Activated CD8-positive, alpha-beta T cell treated with anti-CD3 and anti-CD28 coated beads for 36 hours (primary cell): ENCODE results near the gene KRT7. TPM values are rescaled to one million over a fixed set of nuclear protein-coding genes. Genes with fewer than 3 reads are reported as not detected.

ENCODE experiments used
- ATAC-seq: fragments of 200-7000 bp; cut with Tn5 transposase; one replicate; pipeline ENCODE4 v1.10.0; 2021; ENCODE audit warnings: mild to moderate bottlenecking, moderate library complexity
- CTCF ChIA-PET: fragments of 350-600 bp; sonication (Branson Sonifier 250); formaldehyde crosslinking; loops from one replicate; lab custom pipeline; 2021; ENCODE audit warnings: antibody characterized with exemption; lab: Charles Lee
- POLR2A ChIA-PET: fragments of 350-600 bp; sonication (Branson Sonifier 250); formaldehyde crosslinking; loops from one replicate; lab custom pipeline; 2021; ENCODE audit warnings: antibody characterized with exemption; lab: Charles Lee
- DNase-seq: peaks from one replicate; pipeline ENCODE4 v3.0.0-alpha.2; 2020
- H3K27ac Mint-ChIP-seq: one replicate; pipeline ENCODE4 v1.8.0; 2021; ENCODE audit warnings: mild to moderate bottlenecking, mixed read lengths
- H3K27me3 Mint-ChIP-seq: one replicate; pipeline ENCODE4 v1.8.0; 2021; ENCODE audit warnings: mixed read lengths
- H3K36me3 Mint-ChIP-seq: one replicate; pipeline ENCODE4 v1.8.0; 2021; ENCODE audit warnings: low read depth, mixed read lengths
- H3K4me1 Mint-ChIP-seq: one replicate; pipeline ENCODE4 v1.8.0; 2021; ENCODE audit warnings: low read depth, mixed read lengths
- H3K4me3 Mint-ChIP-seq: one replicate; pipeline ENCODE4 v1.8.0; 2021; ENCODE audit warnings: mild to moderate bottlenecking, moderate library complexity, mixed read lengths
- H3K9me3 Mint-ChIP-seq: one replicate; pipeline ENCODE4 v1.8.0; 2021; ENCODE audit warnings: mixed read lengths
- intact Hi-C: fragments of 100-400 bp; cut with micrococcal nuclease; formaldehyde crosslinking; loops from one replicate; pipeline ENCODE4 v1.10.0; 2022
- total RNA-seq, 2 experiments: library from RNA; stranded (reverse); gene quantifications; one replicate each; pipeline ENCODE4 v1.2.3, GENCODE V29; 2021
- TF ChIP-seq, protein P1 (sequence below): fragments of 200-600 bp; IDR thresholded peaks from one replicate; pipeline ENCODE4 v1.8.0; 2022; ENCODE audit warnings: antibody characterized with exemption, mild to moderate bottlenecking

Gene KRT7
- total RNA-seq, 2 experiments from 2014 or later, result 2.1 to 3.1 TPM

DNA sequence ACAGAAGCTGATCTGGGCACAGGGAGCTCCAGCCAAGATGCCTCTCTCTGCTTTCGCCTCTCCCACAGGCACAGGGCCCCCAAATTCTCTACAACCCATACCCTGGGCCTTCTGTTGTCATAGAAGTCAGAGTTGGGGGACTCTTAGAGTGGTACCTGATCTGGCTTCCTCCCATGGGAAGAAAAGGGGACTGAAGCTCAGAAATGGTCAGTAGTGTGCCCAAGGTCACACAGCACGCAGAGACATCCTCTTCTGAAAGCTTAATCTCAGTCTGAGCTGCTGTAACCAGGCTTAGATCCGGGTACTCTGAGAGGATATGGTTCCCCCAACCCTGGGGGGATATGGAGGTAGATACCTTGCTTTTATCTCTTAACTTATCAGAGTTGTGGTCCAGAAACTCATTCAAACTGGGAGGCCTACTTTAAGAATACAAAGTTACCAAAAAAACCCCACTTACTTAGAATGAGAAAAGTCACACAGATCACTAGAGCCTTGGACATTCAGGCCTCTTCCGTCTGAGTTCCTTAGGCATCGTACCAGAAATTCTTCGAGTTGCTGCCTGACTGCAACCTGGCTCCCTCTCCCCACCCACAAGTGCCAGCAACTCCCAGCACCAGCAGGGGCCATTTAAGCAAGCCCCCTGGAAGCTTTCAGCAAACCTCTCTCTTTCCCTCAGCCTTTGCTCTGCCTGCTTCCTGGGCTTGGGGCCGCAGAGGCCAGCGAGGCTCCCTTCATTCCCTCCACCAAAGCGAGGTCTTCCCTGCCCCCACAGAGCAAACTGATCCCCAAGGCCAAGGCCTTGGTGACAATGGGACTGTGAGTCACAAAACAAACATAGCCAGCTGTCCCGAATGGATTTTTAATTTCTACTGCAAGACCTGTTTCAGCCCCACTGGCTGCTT, 13.9 kb downstream of the KRT7 start:
- ATAC-seq (no peak), DNase-seq (no peak)
- Mint-ChIP-seq H3K4me3 (no peak overlapping the region), H3K4me1 (peaks cover 35% of the 10 kb centered on the region), H3K27me3 (peaks cover 19% of the 10 kb centered on the region), H3K27ac (no peak overlapping the region), H3K36me3 (no peaks in the 10 kb centered on the region), H3K9me3 (no peaks in the 10 kb centered on the region)
- CTCF ChIA-PET, result interaction anchor here (1.7 to 2.2 kb wide), 2 partner anchors 32 to 33 kb away, joined by 5 to 9 read pairs; no protein-coding TSS in a partner anchor
- POLR2A ChIA-PET, result interaction anchor here (0.9 to 1.5 kb wide), 2 partner anchors 10 to 18 kb away, joined by 3 read pairs; no protein-coding TSS in a partner anchor
- TF ChIP-seq, protein P1, sequence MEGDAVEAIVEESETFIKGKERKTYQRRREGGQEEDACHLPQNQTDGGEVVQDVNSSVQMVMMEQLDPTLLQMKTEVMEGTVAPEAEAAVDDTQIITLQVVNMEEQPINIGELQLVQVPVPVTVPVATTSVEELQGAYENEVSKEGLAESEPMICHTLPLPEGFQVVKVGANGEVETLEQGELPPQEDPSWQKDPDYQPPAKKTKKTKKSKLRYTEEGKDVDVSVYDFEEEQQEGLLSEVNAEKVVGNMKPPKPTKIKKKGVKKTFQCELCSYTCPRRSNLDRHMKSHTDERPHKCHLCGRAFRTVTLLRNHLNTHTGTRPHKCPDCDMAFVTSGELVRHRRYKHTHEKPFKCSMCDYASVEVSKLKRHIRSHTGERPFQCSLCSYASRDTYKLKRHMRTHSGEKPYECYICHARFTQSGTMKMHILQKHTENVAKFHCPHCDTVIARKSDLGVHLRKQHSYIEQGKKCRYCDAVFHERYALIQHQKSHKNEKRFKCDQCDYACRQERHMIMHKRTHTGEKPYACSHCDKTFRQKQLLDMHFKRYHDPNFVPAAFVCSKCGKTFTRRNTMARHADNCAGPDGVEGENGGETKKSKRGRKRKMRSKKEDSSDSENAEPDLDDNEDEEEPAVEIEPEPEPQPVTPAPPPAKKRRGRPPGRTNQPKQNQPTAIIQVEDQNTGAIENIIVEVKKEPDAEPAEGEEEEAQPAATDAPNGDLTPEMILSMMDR, result no peak
- intact Hi-C loops, result no loop called here

DNA sequence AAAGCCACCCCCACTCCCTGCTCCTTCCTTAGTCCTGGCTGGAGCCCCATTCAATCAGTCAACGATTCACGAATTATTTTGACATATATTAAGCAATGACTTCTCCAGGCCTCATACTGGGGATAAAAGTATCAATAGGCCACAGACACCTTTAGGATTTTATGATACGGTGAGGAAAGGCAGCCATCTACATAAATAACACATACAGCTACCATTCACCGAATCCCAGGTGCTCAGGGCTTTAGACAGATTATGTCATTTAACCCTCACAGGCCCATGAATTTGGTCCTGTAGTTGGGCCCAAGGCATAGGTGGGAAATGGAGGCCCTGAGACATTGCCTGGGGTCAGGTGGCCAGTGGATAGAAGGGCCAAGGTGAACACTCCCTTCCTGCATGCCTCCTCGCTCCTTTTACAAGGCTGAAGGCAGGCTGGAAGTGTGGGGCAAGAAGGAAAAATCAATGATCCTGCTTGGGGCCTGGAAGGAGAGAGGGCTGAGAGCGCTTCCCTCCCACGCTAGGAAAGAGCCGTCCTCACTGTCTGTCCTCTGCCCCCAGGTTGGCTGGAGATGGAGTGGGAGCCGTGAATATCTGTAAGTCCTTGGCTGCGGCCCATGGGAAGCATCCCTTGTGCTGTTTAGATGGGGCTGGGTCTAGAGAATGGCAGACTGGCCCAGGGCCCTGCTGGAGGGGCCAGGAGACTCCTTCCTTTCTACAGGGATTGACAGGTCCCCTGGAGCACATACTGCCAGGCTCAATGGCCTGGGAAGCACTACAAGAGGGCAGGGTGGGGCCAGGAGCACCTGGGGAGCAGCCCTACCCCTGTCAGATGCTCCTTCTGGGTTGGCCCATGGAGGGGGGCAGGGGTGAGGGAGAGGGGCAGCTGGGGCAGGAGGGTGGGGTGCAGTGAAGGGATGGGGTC, 14.8 kb downstream of the KRT7 start:
- H3K4me1 Mint-ChIP-seq, result peaks cover 36% of the 10 kb centered on the region
- CTCF ChIA-PET, result interaction anchor here (1.7 kb wide), 1 partner anchor 31 kb away, joined by 5 read pairs; no protein-coding TSS in a partner anchor
- no peaks in the 10 kb centered on the region for H3K9me3 Mint-ChIP-seq
- no peaks in the 10 kb centered on the region for H3K36me3 Mint-ChIP-seq
- DNase-seq (no peak), ATAC-seq (no peak)
- POLR2A ChIA-PET, result interaction anchor here (0.9 to 1.5 kb wide), 2 partner anchors 11 to 18 kb away, joined by 3 read pairs; no protein-coding TSS in a partner anchor
- no peak overlapping the region for H3K4me3 Mint-ChIP-seq
- intact Hi-C loops, result no loop called here
- TF ChIP-seq, protein P1, result no peak
- H3K27ac Mint-ChIP-seq, result no peak overlapping the region
- peaks cover 18% of the 10 kb centered on the region for H3K27me3 Mint-ChIP-seq

DNA sequence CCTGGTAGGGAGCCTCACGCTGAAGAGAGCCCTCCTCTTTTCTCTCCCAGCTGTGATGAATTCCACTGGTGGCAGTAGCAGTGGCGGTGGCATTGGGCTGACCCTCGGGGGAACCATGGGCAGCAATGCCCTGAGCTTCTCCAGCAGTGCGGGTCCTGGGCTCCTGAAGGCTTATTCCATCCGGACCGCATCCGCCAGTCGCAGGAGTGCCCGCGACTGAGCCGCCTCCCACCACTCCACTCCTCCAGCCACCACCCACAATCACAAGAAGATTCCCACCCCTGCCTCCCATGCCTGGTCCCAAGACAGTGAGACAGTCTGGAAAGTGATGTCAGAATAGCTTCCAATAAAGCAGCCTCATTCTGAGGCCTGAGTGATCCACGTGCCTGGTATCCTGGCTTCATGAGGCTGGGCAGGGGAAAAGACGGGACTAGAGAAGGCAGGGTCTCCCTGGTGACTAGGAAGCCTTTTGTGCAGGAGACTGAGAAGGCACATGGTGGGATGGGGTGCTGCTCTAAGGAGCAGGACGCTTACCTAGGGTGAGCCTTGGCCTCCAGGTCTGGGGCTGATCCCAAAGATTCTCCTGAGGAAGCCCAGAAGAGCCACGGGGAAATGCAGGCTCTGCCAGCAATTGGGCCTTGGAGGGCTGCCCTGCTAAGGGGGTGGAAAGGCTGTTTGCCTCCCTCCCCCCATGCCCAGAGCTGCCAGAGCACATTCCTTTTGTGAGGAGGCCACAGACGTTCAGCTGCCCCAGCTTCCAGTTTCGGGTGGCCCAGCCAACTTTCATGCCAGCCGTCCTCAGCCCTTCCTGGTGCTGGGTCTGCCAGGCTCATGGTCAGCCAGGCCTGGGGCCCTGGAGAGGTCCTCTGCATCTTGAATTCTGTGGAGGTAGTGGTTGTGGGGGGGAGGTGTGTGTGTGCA, 15.8 kb downstream of the KRT7 start:
- Mint-ChIP-seq H3K4me1 (peaks cover 28% of the 10 kb centered on the region), H3K27me3 (peaks cover 20% of the 10 kb centered on the region), H3K27ac (no peak overlapping the region), H3K4me3 (no peak overlapping the region), H3K9me3 (no peaks in the 10 kb centered on the region), H3K36me3 (no peaks in the 10 kb centered on the region)
- POLR2A ChIA-PET, result no interaction called here
- ATAC-seq (no peak), DNase-seq (no peak)
- intact Hi-C loops, result no loop called here
- TF ChIP-seq, protein P1, result no peak
- CTCF ChIA-PET, result interaction anchor here (1.7 to 3.1 kb wide), 2 partner anchors 30 to 31 kb away, joined by 5 to 14 read pairs; no protein-coding TSS in a partner anchor

DNA sequence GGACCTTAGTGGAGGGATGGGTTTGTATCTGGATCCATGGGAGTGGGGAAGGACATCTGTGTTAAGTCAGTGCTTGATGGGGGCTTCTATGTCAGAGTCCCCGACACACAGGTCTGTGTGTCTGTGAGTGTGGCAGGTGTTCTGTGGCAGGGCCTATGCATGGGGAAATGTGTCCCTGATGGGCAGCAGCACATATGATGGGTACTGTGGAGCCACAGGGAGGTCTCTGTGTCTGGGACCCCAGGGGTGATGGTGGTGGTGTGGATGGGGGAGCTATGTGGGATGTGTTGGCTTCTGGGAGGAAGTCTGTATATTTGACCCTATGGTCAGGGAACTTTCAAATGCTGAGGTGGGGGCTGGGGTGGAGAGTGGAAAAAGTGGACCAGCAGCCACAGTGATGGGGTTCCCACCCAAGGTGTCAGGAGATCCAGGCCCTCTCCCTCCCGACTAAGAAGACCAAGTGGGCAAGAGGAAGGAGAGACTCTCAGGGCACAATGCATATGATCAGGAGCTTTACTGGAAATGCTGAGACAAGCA, 16.5 kb downstream of the KRT7 start:
- DNase-seq (no peak), ATAC-seq (no peak)
- H3K4me3 Mint-ChIP-seq, result no peak overlapping the region
- no peaks in the 10 kb centered on the region for H3K36me3 Mint-ChIP-seq
- ChIA-PET POLR2A (no interaction called here), CTCF (interaction anchor here (3.1 kb wide), 1 partner anchor 30 kb away, joined by 14 read pairs; no protein-coding TSS in a partner anchor)
- H3K27ac Mint-ChIP-seq, result no peak overlapping the region
- no peaks in the 10 kb centered on the region for H3K9me3 Mint-ChIP-seq
- TF ChIP-seq, protein P1, result no peak
- peaks cover 20% of the 10 kb centered on the region for H3K4me1 Mint-ChIP-seq
- intact Hi-C loops, result no loop called here
- peaks cover 20% of the 10 kb centered on the region for H3K27me3 Mint-ChIP-seq
